Smooth muscle cell (in vitro differentiated cells): ENCODE results near the gene UBAC1. TPM values are rescaled to one million over a fixed set of nuclear protein-coding genes. Genes with fewer than 3 reads are reported as not detected.

Experiments used
- DNase-seq: peaks from one replicate; lab custom pipeline; 2025; ENCODE audit not compliant: unreplicated experiment; lab: John Stamatoyannopoulos, UW
- H2AFZ ChIP-seq: fragments of 200-600 bp; sonication (generic); 2 replicates; pipeline ENCODE4 v1.6.0; 2016; ENCODE audit warnings: antibody characterized with exemption, low read depth, mild to moderate bottlenecking
- H3F3A ChIP-seq: fragments of 200-600 bp; sonication (generic); 2 replicates; pipeline ENCODE4 v1.6.0; 2017; ENCODE audit warnings: antibody characterized with exemption, low read depth
- H3K27ac ChIP-seq: fragments of 200-600 bp; sonication (generic); 2 replicates; pipeline ENCODE4 v1.5.1; 2016; ENCODE audit warnings: low read depth, mild to moderate bottlenecking
- H3K27me3 ChIP-seq: fragments of 200-600 bp; sonication (generic); 2 replicates; pipeline ENCODE4 v1.6.1; 2016; ENCODE audit warnings: low read depth, mild to moderate bottlenecking
- H3K36me3 ChIP-seq: fragments of 200-600 bp; sonication (generic); 2 replicates; pipeline ENCODE4 v1.5.1; 2016; ENCODE audit warnings: low read depth
- H3K4me1 ChIP-seq: fragments of 200-600 bp; sonication (generic); 2 replicates; pipeline ENCODE4 v1.5.1; 2016; ENCODE audit warnings: low read depth
- H3K4me2 ChIP-seq: fragments of 200-600 bp; sonication (generic); 2 replicates; pipeline ENCODE4 v1.6.0; 2016; ENCODE audit warnings: mild to moderate bottlenecking
- H3K4me3 ChIP-seq: fragments of 200-600 bp; sonication (generic); 2 replicates; pipeline ENCODE4 v1.5.1; 2016; ENCODE audit warnings: mild to moderate bottlenecking
- H3K79me2 ChIP-seq: fragments of 200-600 bp; sonication (generic); 2 replicates; pipeline ENCODE4 v1.6.0; 2016; ENCODE audit warnings: low read depth, mild to moderate bottlenecking
- H3K9ac ChIP-seq: fragments of 200-600 bp; sonication (generic); 2 replicates; pipeline ENCODE4 v1.6.0; 2016; ENCODE audit warnings: low read depth
- H3K9me3 ChIP-seq: fragments of 200-600 bp; sonication (generic); replicated peaks from 2 replicates; pipeline ENCODE4 v1.5.1; 2016; ENCODE audit warnings: low read depth
- H4K20me1 ChIP-seq: fragments of 200-600 bp; sonication (generic); 2 replicates; pipeline ENCODE4 v1.6.0; 2016; ENCODE audit warnings: low read depth
- WGBS: methylation state at CpG from one replicate; pipeline ENCODE4 v1.1.7; 2016; ENCODE audit warnings: low lambda C conversion rate; 5-methylcytosine and 5-hydroxymethylcytosine counted together
- polyA plus RNA-seq: library from polyadenylated mRNA; unstranded; fragments of >200 nt; fragmentation: Nextera tagmentation; extraction: Ambion mirVana; gene quantifications from 2 replicates; pipeline ENCODE4 v1.2.1, GENCODE V29; 2016
- total RNA-seq: library from RNA; depleted of rRNA; stranded (reverse); fragments of >200 nt; gene quantifications from 2 replicates; pipeline ENCODE4 v1.2.3, GENCODE V29; 2014
- TF ChIP-seq, protein P1 (sequence below): fragments of 200-600 bp; sonication (generic); IDR thresholded peaks from 2 replicates; pipeline ENCODE4 v1.5.1; 2017; ENCODE audit warnings: borderline replicate concordance, mild to moderate bottlenecking, antibody characterized with exemption; ENCODE audit not compliant: insufficient read depth, poor library complexity, severe bottlenecking

The UBAC1 gene
- total and polyA plus RNA-seq, 2 experiments from 2014 or later: 35.3 to 43.5 TPM

GRCh38 chr9:136006169-136006568 lies 45.0 kb upstream of the UBAC1 start:
- Histone ChIP-seq H3K4me3 (no peak overlapping the region), H3K27me3 (no peaks in the 10 kb centered on the region), H3K27ac (no peak overlapping the region), H3F3A (no peaks in the 10 kb centered on the region), H3K4me1 (peaks cover 48% of the 10 kb centered on the region), H2AFZ (no peak overlapping the region), H3K9me3 (no peaks in the 10 kb centered on the region), H3K79me2 (no peaks in the 10 kb centered on the region), H3K9ac (no peak overlapping the region), H4K20me1 (peaks cover 15% of the 10 kb centered on the region), H3K36me3 (no peaks in the 10 kb centered on the region), H3K4me2 (no peak overlapping the region)
- WGBS: 95% methylated on average over 7 of the region's 7 CpGs
- no peak for DNase-seq
- TF ChIP-seq, protein P1, sequence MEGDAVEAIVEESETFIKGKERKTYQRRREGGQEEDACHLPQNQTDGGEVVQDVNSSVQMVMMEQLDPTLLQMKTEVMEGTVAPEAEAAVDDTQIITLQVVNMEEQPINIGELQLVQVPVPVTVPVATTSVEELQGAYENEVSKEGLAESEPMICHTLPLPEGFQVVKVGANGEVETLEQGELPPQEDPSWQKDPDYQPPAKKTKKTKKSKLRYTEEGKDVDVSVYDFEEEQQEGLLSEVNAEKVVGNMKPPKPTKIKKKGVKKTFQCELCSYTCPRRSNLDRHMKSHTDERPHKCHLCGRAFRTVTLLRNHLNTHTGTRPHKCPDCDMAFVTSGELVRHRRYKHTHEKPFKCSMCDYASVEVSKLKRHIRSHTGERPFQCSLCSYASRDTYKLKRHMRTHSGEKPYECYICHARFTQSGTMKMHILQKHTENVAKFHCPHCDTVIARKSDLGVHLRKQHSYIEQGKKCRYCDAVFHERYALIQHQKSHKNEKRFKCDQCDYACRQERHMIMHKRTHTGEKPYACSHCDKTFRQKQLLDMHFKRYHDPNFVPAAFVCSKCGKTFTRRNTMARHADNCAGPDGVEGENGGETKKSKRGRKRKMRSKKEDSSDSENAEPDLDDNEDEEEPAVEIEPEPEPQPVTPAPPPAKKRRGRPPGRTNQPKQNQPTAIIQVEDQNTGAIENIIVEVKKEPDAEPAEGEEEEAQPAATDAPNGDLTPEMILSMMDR: no peak

GRCh38 chr9:136004712-136005111 lies 43.5 kb upstream of the UBAC1 start:
- peaks cover 15% of the 10 kb centered on the region for H4K20me1 ChIP-seq
- no peaks in the 10 kb centered on the region for H3K27me3 ChIP-seq
- TF ChIP-seq, protein P1: no peak
- no peaks in the 10 kb centered on the region for H3K9me3 ChIP-seq
- 91% methylated on average over 10 of the region's 15 CpGs for WGBS
- H3K4me2 ChIP-seq: no peak overlapping the region
- no peaks in the 10 kb centered on the region for H3K79me2 ChIP-seq
- no peaks in the 10 kb centered on the region for H3K36me3 ChIP-seq
- H3K27ac ChIP-seq: no peak overlapping the region
- no peak overlapping the region for H3K4me3 ChIP-seq
- peaks cover 48% of the 10 kb centered on the region for H3K4me1 ChIP-seq
- H3K9ac ChIP-seq: no peak overlapping the region
- DNase-seq: no peak
- H3F3A ChIP-seq: no peaks in the 10 kb centered on the region
- no peak overlapping the region for H2AFZ ChIP-seq

DNA sequence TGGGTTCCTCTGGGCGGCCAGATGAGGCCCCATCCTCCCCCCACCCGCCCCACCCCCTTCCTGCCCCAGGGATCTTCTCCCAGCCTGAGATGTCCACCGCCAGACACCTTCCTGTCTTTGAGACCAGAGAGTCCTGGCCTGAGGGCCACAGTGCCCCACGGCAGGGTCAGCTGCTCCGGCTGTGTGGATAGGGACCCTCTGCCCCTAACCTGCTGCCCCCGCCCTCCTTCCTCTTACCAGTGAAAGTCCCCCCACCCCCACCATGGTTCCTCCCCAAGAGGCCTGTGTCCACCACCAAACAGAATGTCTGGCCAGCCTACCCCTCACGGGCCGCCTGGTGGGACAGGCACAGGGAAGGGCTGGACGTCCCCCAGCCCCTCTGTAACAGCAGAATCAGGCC lies 43.0 kb upstream of the UBAC1 start:
- Histone ChIP-seq H3K9me3 (no peaks in the 10 kb centered on the region), H3K36me3 (no peaks in the 10 kb centered on the region), H2AFZ (no peak overlapping the region), H3K79me2 (no peaks in the 10 kb centered on the region), H3F3A (no peaks in the 10 kb centered on the region), H3K9ac (no peak overlapping the region), H3K4me1 (peaks cover 48% of the 10 kb centered on the region), H4K20me1 (peaks cover 15% of the 10 kb centered on the region), H3K27ac (no peak overlapping the region), H3K4me3 (no peak overlapping the region), H3K4me2 (no peak overlapping the region), H3K27me3 (no peaks in the 10 kb centered on the region)
- TF ChIP-seq, protein P1: no peak
- DNase-seq: no peak
- WGBS: 80% methylated on average over 7 of the region's 9 CpGs

GRCh38 chr9:136003411-136004218 lies 42.4 kb upstream of the UBAC1 start:
- H3K27ac ChIP-seq: no peak overlapping the region
- H2AFZ ChIP-seq: no peak overlapping the region
- no peaks in the 10 kb centered on the region for H3K9me3 ChIP-seq
- TF ChIP-seq, protein P1: no peak
- no peaks in the 10 kb centered on the region for H3K79me2 ChIP-seq
- H3K36me3 ChIP-seq: no peaks in the 10 kb centered on the region
- no peaks in the 10 kb centered on the region for H3F3A ChIP-seq
- peaks cover 48% of the 10 kb centered on the region for H3K4me1 ChIP-seq
- no peak overlapping the region for H3K4me2 ChIP-seq
- no peak overlapping the region for H3K9ac ChIP-seq
- DNase-seq: no peak
- peaks cover 13% of the 10 kb centered on the region for H4K20me1 ChIP-seq
- WGBS: 73% methylated on average over 15 of the region's 15 CpGs
- H3K4me3 ChIP-seq: no peak overlapping the region
- no peaks in the 10 kb centered on the region for H3K27me3 ChIP-seq
